GM19452 (cell line): ENCODE data around the gene SPOP.

Experiments used
- ATAC-seq: cut with Tn5 transposase; IDR thresholded peaks from one replicate; pipeline ENCODE4 v1.9.1; 2021; ENCODE audit not compliant: unreplicated experiment

Gene SPOP

GRCh38 chr17:49588726-49589576 lies 88.9 kb downstream of the SPOP start:
- no peak for ATAC-seq

- no peak for ATAC-seq
Observed at GRCh38 chr17:49588312-49588711, 89.6 kb downstream of the SPOP start.

GRCh38 chr17:49587366-49588073 lies 90.4 kb downstream of the SPOP start:
- ATAC-seq, result no peak

GRCh38 chr17:49585422-49586027 lies 92.4 kb downstream of the SPOP start:
- ATAC-seq, result no peak

GRCh38 chr17:49583889-49584288 lies 94.0 kb downstream of the SPOP start:
- no peak for ATAC-seq

- no peak for ATAC-seq
Observed at GRCh38 chr17:49583226-49583625, 94.7 kb downstream of the SPOP start.

GRCh38 chr17:49582789-49583188 lies 95.1 kb downstream of the SPOP start:
- ATAC-seq, result no peak

- ATAC-seq, result no peak
Observed at GRCh38 chr17:49582055-49582722, 95.7 kb downstream of the SPOP start.

GRCh38 chr17:49581648-49581998 lies 96.3 kb downstream of the SPOP start:
- ATAC-seq, result no peak

GRCh38 chr17:49580981-49581647 lies 96.8 kb downstream of the SPOP start:
- no peak for ATAC-seq

GRCh38 chr17:49580055-49580721 lies 97.7 kb downstream of the SPOP start:
- ATAC-seq, result no peak

- ATAC-seq, result no peak
Observed at GRCh38 chr17:49579522-49579921, 98.4 kb downstream of the SPOP start.

- no peak for ATAC-seq
Observed at GRCh38 chr17:49578952-49579500, 98.9 kb downstream of the SPOP start.

GRCh38 chr17:49578414-49578813 lies 99.5 kb downstream of the SPOP start:
- no peak for ATAC-seq

GRCh38 chr17:49577963-49578362 lies 99.9 kb downstream of the SPOP start:
- ATAC-seq, result no peak

- no peak for ATAC-seq
Observed at GRCh38 chr17:49577650-49577934, 100.3 kb downstream of the SPOP start.

- ATAC-seq, result no peak
Observed at GRCh38 chr17:49576917-49577649, 100.8 kb downstream of the SPOP start.

GRCh38 chr17:49576088-49576916 lies 101.6 kb downstream of the SPOP start:
- no peak for ATAC-seq

- no peak for ATAC-seq
Observed at GRCh38 chr17:49575679-49576087, 102.2 kb downstream of the SPOP start, which contains the start of gene NXPH3. Gene NXPH3 (plus strand): TSS chr17:49575871. CDS start chr17:49576220, 349 bp downstream.
